ENCODE results near the gene CELSR1. TPM values are rescaled to one million over a fixed set of nuclear protein-coding genes. Genes with fewer than 3 reads are reported as not detected.

The CELSR1 gene
- total and polyA plus RNA-seq, 9 donors, result 1.8 to 6.9 (median 3.4) TPM

- peaks cover 5% of the 10 kb centered on the region for H3K4me1 ChIP-seq (ENCODE audit: control insufficient read depth, insufficient read depth, low read length)
- no peak overlapping the region for H3K4me3 ChIP-seq (ENCODE audit: low read length)
- H3K9me3 ChIP-seq (replicated peaks; ENCODE audit: control insufficient read depth, low read depth, low read length), result no peaks in the 10 kb centered on the region
- no peak overlapping the region for H3K27ac ChIP-seq (ENCODE audit: low read length)
- no peak for DNase-seq
- no peaks in the 10 kb centered on the region for H3K36me3 ChIP-seq (ENCODE audit: control insufficient read depth, insufficient read depth, low read length)
- peaks cover 11% of the 10 kb centered on the region for H3K27me3 ChIP-seq (ENCODE audit: control insufficient read depth, insufficient read depth, low read length)
- 85% methylated on average over 18 of the region's 25 CpGs for WGBS (ENCODE audit: insufficient coverage)
Observed at GRCh38 chr22:46369716-46370583, 167.5 kb downstream of the CELSR1 start.

GRCh38 chr22:46368871-46369715 is 168.3 kb downstream of the CELSR1 start:
- no peaks in the 10 kb centered on the region for H3K9me3 ChIP-seq (replicated peaks; ENCODE audit: control insufficient read depth, low read depth, low read length)
- 80% methylated on average over 24 of the region's 31 CpGs for WGBS (ENCODE audit: insufficient coverage)
- H3K4me1 ChIP-seq (ENCODE audit: control insufficient read depth, insufficient read depth, low read length), result peaks cover 5% of the 10 kb centered on the region
- no peak overlapping the region for H3K4me3 ChIP-seq (ENCODE audit: low read length)
- H3K27me3 ChIP-seq (ENCODE audit: control insufficient read depth, insufficient read depth, low read length), result peaks cover 11% of the 10 kb centered on the region
- no peaks in the 10 kb centered on the region for H3K36me3 ChIP-seq (ENCODE audit: control insufficient read depth, insufficient read depth, low read length)
- no peak for DNase-seq
- no peak overlapping the region for H3K27ac ChIP-seq (ENCODE audit: low read length)

GRCh38 chr22:46368422-46368821 is 169.0 kb downstream of the CELSR1 start:
- Histone ChIP-seq H3K4me3 (ENCODE audit: low read length) (no peak overlapping the region), H3K4me1 (ENCODE audit: control insufficient read depth, insufficient read depth, low read length) (no peaks in the 10 kb centered on the region), H3K9me3 (replicated peaks; ENCODE audit: control insufficient read depth, low read depth, low read length) (no peaks in the 10 kb centered on the region), H3K27me3 (ENCODE audit: control insufficient read depth, insufficient read depth, low read length) (peaks cover 11% of the 10 kb centered on the region), H3K27ac (ENCODE audit: low read length) (no peak overlapping the region), H3K36me3 (ENCODE audit: control insufficient read depth, insufficient read depth, low read length) (no peaks in the 10 kb centered on the region)
- WGBS (ENCODE audit: insufficient coverage), result 76% methylated on average over 11 of the region's 12 CpGs
- no peak for DNase-seq

- Histone ChIP-seq H3K27me3 (ENCODE audit: control insufficient read depth, insufficient read depth, low read length) (peaks cover 10% of the 10 kb centered on the region), H3K36me3 (ENCODE audit: control insufficient read depth, insufficient read depth, low read length) (no peaks in the 10 kb centered on the region), H3K4me1 (ENCODE audit: control insufficient read depth, insufficient read depth, low read length) (peaks cover under 1% of the 10 kb centered on the region), H3K27ac (ENCODE audit: low read length) (no peak overlapping the region), H3K4me3 (ENCODE audit: low read length) (no peak overlapping the region), H3K9me3 (replicated peaks; ENCODE audit: control insufficient read depth, low read depth, low read length) (no peaks in the 10 kb centered on the region)
- no peak for DNase-seq
- 27% methylated on average over 12 of the region's 19 CpGs for WGBS (ENCODE audit: insufficient coverage)
Observed at GRCh38 chr22:46367707-46368191, 169.7 kb downstream of the CELSR1 start.

- Histone ChIP-seq H3K9me3 (replicated peaks; ENCODE audit: control insufficient read depth, low read depth, low read length) (no peaks in the 10 kb centered on the region), H3K27ac (ENCODE audit: low read length) (no peak overlapping the region), H3K4me3 (ENCODE audit: low read length) (no peak overlapping the region), H3K4me1 (ENCODE audit: control insufficient read depth, insufficient read depth, low read length) (peaks cover 7% of the 10 kb centered on the region), H3K27me3 (ENCODE audit: control insufficient read depth, insufficient read depth, low read length) (peaks cover 9% of the 10 kb centered on the region), H3K36me3 (ENCODE audit: control insufficient read depth, insufficient read depth, low read length) (no peaks in the 10 kb centered on the region)
- no peak for DNase-seq
- WGBS (ENCODE audit: insufficient coverage), result 61% methylated on average over 44 of the region's 45 CpGs
Observed at GRCh38 chr22:46366801-46367706, 170.4 kb downstream of the CELSR1 start.

GRCh38 chr22:46366327-46366731 is 171.1 kb downstream of the CELSR1 start:
- DNase-seq, result no peak
- Histone ChIP-seq H3K4me3 (ENCODE audit: low read length) (no peak overlapping the region), H3K4me1 (ENCODE audit: control insufficient read depth, insufficient read depth, low read length) (peaks cover 8% of the 10 kb centered on the region), H3K27me3 (ENCODE audit: control insufficient read depth, insufficient read depth, low read length) (peaks cover 9% of the 10 kb centered on the region), H3K36me3 (ENCODE audit: control insufficient read depth, insufficient read depth, low read length) (no peaks in the 10 kb centered on the region), H3K9me3 (replicated peaks; ENCODE audit: control insufficient read depth, low read depth, low read length) (no peaks in the 10 kb centered on the region), H3K27ac (ENCODE audit: low read length) (no peak overlapping the region)
- 77% methylated on average over 14 of the region's 19 CpGs for WGBS (ENCODE audit: insufficient coverage)

- no peak for DNase-seq
- Histone ChIP-seq H3K4me3 (ENCODE audit: low read length) (no peak overlapping the region), H3K36me3 (ENCODE audit: control insufficient read depth, insufficient read depth, low read length) (no peaks in the 10 kb centered on the region), H3K4me1 (ENCODE audit: control insufficient read depth, insufficient read depth, low read length) (peaks cover 8% of the 10 kb centered on the region), H3K27me3 (ENCODE audit: control insufficient read depth, insufficient read depth, low read length) (peaks cover 9% of the 10 kb centered on the region), H3K9me3 (replicated peaks; ENCODE audit: control insufficient read depth, low read depth, low read length) (peaks cover 4% of the 10 kb centered on the region), H3K27ac (ENCODE audit: low read length) (no peak overlapping the region)
- WGBS (ENCODE audit: insufficient coverage), result 82% methylated on average over 20 of the region's 22 CpGs
Observed at GRCh38 chr22:46365166-46365624, 172.2 kb downstream of the CELSR1 start.

GRCh38 chr22:46364341-46365165 is 172.9 kb downstream of the CELSR1 start:
- WGBS (ENCODE audit: insufficient coverage), result 74% methylated on average over 26 of the region's 26 CpGs
- H3K36me3 ChIP-seq (ENCODE audit: control insufficient read depth, insufficient read depth, low read length), result peaks cover under 1% of the 10 kb centered on the region
- peaks cover 7% of the 10 kb centered on the region for H3K9me3 ChIP-seq (replicated peaks; ENCODE audit: control insufficient read depth, low read depth, low read length)
- no peak for DNase-seq
- H3K27ac ChIP-seq (ENCODE audit: low read length), result no peak overlapping the region
- peaks cover 6% of the 10 kb centered on the region for H3K27me3 ChIP-seq (ENCODE audit: control insufficient read depth, insufficient read depth, low read length)
- no peak overlapping the region for H3K4me3 ChIP-seq (ENCODE audit: low read length)
- peaks cover 8% of the 10 kb centered on the region for H3K4me1 ChIP-seq (ENCODE audit: control insufficient read depth, insufficient read depth, low read length)

All from muscle of leg (tissue), 11 donors.